Lower leg skin (tissue), 4 donors: ENCODE results near the gene MUS81. TPM values are rescaled to one million over a fixed set of nuclear protein-coding genes. Genes with fewer than 3 reads are reported as not detected.

Experiments used
- DNase-seq, 2 donors: peaks; one replicate each; pipeline ENCODE4 v3.0.0-alpha.2; 2019; ENCODE audit warnings: low spot score in 2 of 2
- H3K4me3 ChIP-seq: fragments of 200-600 bp; sonication (generic); 2 replicates; pipeline ENCODE4 v1.5.1; 2017; ENCODE audit warnings: mild to moderate bottlenecking, low read depth; ENCODE audit not compliant: poor library complexity, severe bottlenecking
- CTCF ChIP-seq, 3 donors: fragments of 450-650 bp; IDR thresholded peaks; one replicate each; pipeline ENCODE4 v1.5.1; 2016; ENCODE audit warnings: antibody characterized with exemption in 3 of 3, mild to moderate bottlenecking in 3 of 3, moderate library complexity in 2 of 3
- POLR2A ChIP-seq, 2 donors: fragments of 450-650 bp; IDR thresholded peaks; one replicate each; pipeline ENCODE4 v1.6.1; 2016 to 2017; ENCODE audit warnings: antibody characterized with exemption in 2 of 2, mild to moderate bottlenecking in 1 of 2, moderate library complexity in 1 of 2
- WGBS, 2 donors: methylation state at CpG; one replicate each; pipeline ENCODE4 v1.1.5; 2018; 5-methylcytosine and 5-hydroxymethylcytosine counted together
- intact Hi-C: fragments of 100-400 bp; cut with DNase I; formaldehyde crosslinking; loops from one replicate; pipeline ENCODE4 v1.15.0; 2023; ENCODE audit warnings: low total_unique reads
- total RNA-seq, 4 donors: library from RNA; depleted of rRNA; stranded (reverse); fragments of >200 nt; gene quantifications; one replicate each; pipeline ENCODE4 v1.1.0, GENCODE V29; 2016

MUS81 gene
- total RNA-seq, 4 donors from 2014 or later = 29.3 to 38.1 (median 37.1) TPM

GRCh38 chr11:65883058-65883761 is 23.0 kb downstream of the MUS81 start:
- no peak for TF ChIP-seq POLR2A (IDR thresholded peaks at IDR 0.05)
- no peak for TF ChIP-seq CTCF (IDR thresholded peaks at IDR 0.05)
- intact Hi-C loops = loop anchor here (5.0 kb wide), 1 partner anchor 104 kb away; no protein-coding TSS in a partner anchor
- 91 to 93% methylated on average over 13 of the region's 13 CpGs for WGBS, 2 donors
- no peak overlapping the region for H3K4me3 ChIP-seq
- DNase-seq = no peak

GRCh38 chr11:65883786-65884715 is 23.8 kb downstream of the MUS81 start:
- H3K4me3 ChIP-seq = no peak overlapping the region
- no peak for TF ChIP-seq POLR2A (IDR thresholded peaks at IDR 0.05)
- no peak for TF ChIP-seq CTCF (IDR thresholded peaks at IDR 0.05)
- intact Hi-C loops = loop anchor here (5.0 kb wide), 1 partner anchor 103 kb away; no protein-coding TSS in a partner anchor
- WGBS, 2 donors = 81 to 83% methylated on average over 28 of the region's 28 CpGs
- no peak for DNase-seq

GRCh38 chr11:65884716-65885092 is 24.5 kb downstream of the MUS81 start:
- TF ChIP-seq POLR2A (IDR thresholded peaks at IDR 0.05) (no peak), CTCF (IDR thresholded peaks at IDR 0.05) (peak in 1 of 3 donors; percentile 96)
- peak; percentile 56 to 95 for DNase-seq
- intact Hi-C loops = loop anchor here (5.0 kb wide), 1 partner anchor 103 kb away; no protein-coding TSS in a partner anchor
- WGBS, 2 donors = 0 to 22% methylated on average over 5 to 8 of the region's 9 CpGs
- H3K4me3 ChIP-seq = no peak overlapping the region

- 81 to 83% methylated on average over 7 of the region's 7 CpGs for WGBS, 2 donors
- TF ChIP-seq CTCF (IDR thresholded peaks at IDR 0.05) (no peak), POLR2A (IDR thresholded peaks at IDR 0.05) (no peak)
- intact Hi-C loops = no loop called here
- DNase-seq = no peak
- H3K4me3 ChIP-seq = no peak overlapping the region
Observed at GRCh38 chr11:65885231-65885630, 25.0 kb downstream of the MUS81 start.

- H3K4me3 ChIP-seq = no peak overlapping the region
- intact Hi-C loops = no loop called here
- no peak for DNase-seq
- WGBS, 2 donors = 76 to 87% methylated on average over 12 of the region's 12 CpGs
- no peak for TF ChIP-seq CTCF (IDR thresholded peaks at IDR 0.05)
- no peak for TF ChIP-seq POLR2A (IDR thresholded peaks at IDR 0.05)
Observed at GRCh38 chr11:65885808-65886536, 25.7 kb downstream of the MUS81 start.
